K562 (cell line): ENCODE measurements around the gene UTP25. TPM values are rescaled to one million over a fixed set of nuclear protein-coding genes. Genes with fewer than 3 reads are reported as not detected.

Source experiments
- ATAC-seq: fragments of 200-7000 bp; cut with Tn5 transposase; 3 replicates; pipeline ENCODE4 v1.9.1; 2020; ENCODE audit warnings: moderate library complexity
- BruUV-seq: library from RNA; stranded (reverse); fragments of 400-500 nt; replicated peaks from 2 replicates; lab custom pipeline; 2021; lab: Mats Ljungman, UMichigan
- CTCF ChIA-PET: fragments of 300-600 bp; formaldehyde crosslinking; extraction: SDS; loops from one replicate; lab custom pipeline; 2021; ENCODE audit warnings: low intra/inter-chr PET ratio; lab: Yijun Ruan, JAX
- POLR2A ChIA-PET: fragments of 300-600, 350-650 bp; sonication (Branson Sonifier 250); formaldehyde crosslinking; extraction: SDS; loops from one replicate; lab custom pipeline; 2021; ENCODE audit warnings: antibody characterized with exemption, inconsistent platforms; lab: Yijun Ruan, JAX
- DNase-seq, 4 experiments: peaks; one replicate each; pipeline versions ENCODE4 v3.0.0 to v3.0.0-alpha.2; 2011 to 2018; ENCODE audit warnings: low spot score in 3 of 4, mixed read lengths in 3 of 4; ENCODE audit errors: extremely low read depth in 1 of 4
- FAIRE-seq: peaks from 2 replicates; lab custom pipeline; 2011; peaks lifted over from hg19 to GRCh38; lab: Jason Lieb, UNC
- H2AFZ ChIP-seq: 2 replicates; pipeline ENCODE4 v1.6.0; 2011; ENCODE audit warnings: low read depth, low read length, control low read depth, inconsistent platforms
- H3K27ac ChIP-seq: fragments of 200-600 bp; 3 replicates; pipeline ENCODE4 v1.8.0; 2011; ENCODE audit warnings: low read depth, mild to moderate bottlenecking, control low read depth, inconsistent platforms, low read length, moderate library complexity, mixed read lengths; ENCODE audit errors: extremely low read depth
- H3K27me3 ChIP-seq, 2 experiments: fragments of 300-600 bp in 1 of 2; 2 replicates in 1 of 2; 3 replicates in 1 of 2; pipeline versions ENCODE4 v1.6.0 to v1.8.0; 2011; ENCODE audit warnings: inconsistent platforms in 2 of 2, low read length in 2 of 2, mild to moderate bottlenecking in 1 of 2, mixed read lengths in 1 of 2, moderate library complexity in 1 of 2; ENCODE audit not compliant: control insufficient read depth in 2 of 2, insufficient read depth in 2 of 2
- H3K36me3 ChIP-seq: fragments of 300-600 bp; 3 replicates; pipeline ENCODE4 v1.8.0; 2011; ENCODE audit warnings: mild to moderate bottlenecking, low read length, inconsistent platforms; ENCODE audit not compliant: control insufficient read depth, insufficient read depth
- H3K4me1 ChIP-seq, 2 experiments: fragments of 200-600 bp in 1 of 2; replicated peaks in 1 of 2; 2 replicates in 1 of 2; 3 replicates in 1 of 2; pipeline versions ENCODE4 v1.5.1 to v1.8.0; 2011; ENCODE audit warnings: inconsistent platforms in 2 of 2, low read length in 2 of 2, mild to moderate bottlenecking in 1 of 2, mixed read lengths in 1 of 2, moderate library complexity in 1 of 2; ENCODE audit not compliant: control insufficient read depth in 2 of 2, insufficient read depth in 2 of 2
- H3K4me2 ChIP-seq: 2 replicates; pipeline ENCODE4 v1.6.1; 2011; ENCODE audit warnings: low read length, control low read depth, inconsistent platforms, mixed read lengths; ENCODE audit not compliant: insufficient read depth
- H3K4me3 ChIP-seq: fragments of 200-600 bp; sonication (generic), shearing (Covaris generic); 2 replicates; pipeline ENCODE4 v1.5.1; 2016; ENCODE audit warnings: control low read depth, inconsistent platforms
- H3K79me2 ChIP-seq: fragments of 200-600 bp; 3 replicates; pipeline ENCODE4 v1.8.0; 2011; ENCODE audit warnings: low read length, inconsistent platforms; ENCODE audit not compliant: control insufficient read depth, insufficient read depth
- H3K9ac ChIP-seq, 2 experiments: 2 replicates each; pipeline versions ENCODE4 v1.6.0 to v1.6.1; 2011; ENCODE audit warnings: low read depth in 2 of 2, low read length in 2 of 2, control low read depth in 1 of 2, inconsistent platforms in 1 of 2, mild to moderate bottlenecking in 1 of 2, mixed read lengths in 1 of 2; ENCODE audit not compliant: insufficient read depth in 1 of 2
- H3K9me1 ChIP-seq: one replicate; pipeline ENCODE4 v1.6.0; 2011; ENCODE audit warnings: inconsistent platforms, mild to moderate bottlenecking, low read length, moderate library complexity; ENCODE audit not compliant: control insufficient read depth, insufficient read depth
- H3K9me3 ChIP-seq: replicated peaks from 2 replicates; pipeline ENCODE4 v1.5.1; 2011; ENCODE audit warnings: low read depth, low read length, inconsistent platforms; ENCODE audit not compliant: control insufficient read depth, insufficient read depth
- H4K20me1 ChIP-seq: replicated peaks from 2 replicates; pipeline ENCODE4 v1.6.1; 2011; ENCODE audit warnings: low read length, inconsistent platforms, mixed read lengths; ENCODE audit not compliant: control insufficient read depth, insufficient read depth
- NCOA1 ChIP-seq: fragments of 450-650 bp; IDR thresholded peaks from 2 replicates; pipeline ENCODE4 v1.6.1; 2016; ENCODE audit warnings: low read depth
- NKRF ChIP-seq: fragments of 450-650 bp; IDR thresholded peaks from 2 replicates; pipeline ENCODE4 v1.6.1; 2016; ENCODE audit warnings: borderline replicate concordance
- STAG1 ChIP-seq: sonication (generic); formaldehyde crosslinking; IDR thresholded peaks from 2 replicates; pipeline ENCODE4 v1.5.0; 2020; ENCODE audit warnings: missing genetic modification reagents, borderline replicate concordance
- TFE3 ChIP-seq: fragments of 450-650 bp; formaldehyde crosslinking; IDR thresholded peaks from 2 replicates; pipeline ENCODE4 v1.4.0; 2020; ENCODE audit warnings: mild to moderate bottlenecking, mixed read lengths
- WHSC1 ChIP-seq: IDR thresholded peaks from one replicate; pipeline ENCODE4 v1.6.1; 2012; ENCODE audit warnings: low read length, control low read depth, inconsistent platforms
- ZNF212 ChIP-seq: fragments of 450-650 bp; formaldehyde crosslinking; IDR thresholded peaks from 2 replicates; pipeline ENCODE4 v1.4.0; 2020; ENCODE audit warnings: mild to moderate bottlenecking
- ZZZ3 ChIP-seq: fragments of 450-650 bp; IDR thresholded peaks from 2 replicates; pipeline ENCODE4 v1.6.1; 2016; ENCODE audit warnings: antibody characterized with exemption, mild to moderate bottlenecking, moderate library complexity
- WGBS: fragments of 100-300 bp; shearing (Covaris generic); methylation state at CpG from one replicate; pipeline ENCODE4 v1.1.6; 2016; ENCODE audit warnings: low coverage, mixed read lengths; ENCODE audit not compliant: insufficient coverage; ENCODE audit errors: missing lambda C conversion rate; 5-methylcytosine and 5-hydroxymethylcytosine counted together
- in situ Hi-C: fragments of 300-500 bp; cut with MboI; formaldehyde crosslinking; loops from 4 replicates; pipeline ENCODE4 v1.15.0; 2018; ENCODE audit warnings: inconsistent platforms, mixed read lengths
- intact Hi-C: fragments of 100-400 bp; cut with micrococcal nuclease; formaldehyde crosslinking; loops from 2 replicates; pipeline ENCODE4 v1.14.2; 2022
- polyA plus RNA-seq, 8 experiments: library from polyadenylated mRNA; depleted of rRNA in 4 of 8; stranded (reverse) in 5 of 8; unstranded in 3 of 8; fragments of >200 nt; fragmentation: Nextera tagmentation in 2 of 8; fragmentation: Illumina TruSeq in 1 of 8; extraction: Ambion mirVana in 2 of 8; extraction: Trizol in 1 of 8; gene quantifications; 2 replicates each; pipeline versions ENCODE4 v1.2.1 to v1.2.3, GENCODE V29; 2011 to 2014; ENCODE audit warnings: inconsistent platforms in 1 of 8, missing spikeins in 1 of 8
- total RNA-seq, 7 experiments: library from RNA; depleted of rRNA in 6 of 7; stranded (reverse); fragments of >200 nt in 6 of 7; fragmentation: Illumina TruSeq in 2 of 7; extraction: Trizol in 2 of 7; gene quantifications; 2 replicates each; pipeline versions ENCODE4 v1.2.1 to v1.2.3, GENCODE V29; 2011 to 2021; ENCODE audit warnings: low replicate concordance in 1 of 7
- TF ChIP-seq, protein P1 (sequence below): fragments of 250-450 bp; sonication (Bioruptor Pico); IDR thresholded peaks from 2 replicates; pipeline ENCODE4 v1.8.0; 2022; ENCODE audit warnings: moderate library complexity, mild to moderate bottlenecking, inconsistent platforms

The UTP25 gene
- total and polyA plus RNA-seq, 9 of the 15 experiments (the other 6 are each of a cell fraction or from before 2014, with no cell fraction given): 5.7 to 17.6 (median 12.0) TPM

DNA sequence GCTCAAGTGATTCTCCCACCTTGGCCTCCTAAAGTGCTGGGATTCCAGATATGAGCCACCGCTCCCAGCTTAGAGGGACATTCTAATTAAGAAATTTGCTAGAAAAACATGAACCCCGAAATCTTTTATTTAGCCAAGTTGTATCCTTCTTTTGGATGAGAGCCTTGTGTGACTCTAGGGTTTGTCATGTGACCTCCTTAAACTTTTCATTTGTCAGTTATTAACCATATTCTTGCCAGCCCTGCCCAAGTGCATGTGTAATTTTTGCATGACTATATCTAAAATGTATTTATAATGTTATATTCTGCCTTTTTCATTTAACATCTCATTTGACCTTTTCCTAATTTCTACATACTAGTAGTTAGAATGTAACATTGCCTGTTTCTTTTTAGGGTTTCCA, 1.9 kb downstream of the UTP25 start:
- no peaks in the 10 kb centered on the region for H3K9me3 ChIP-seq
- H3K79me2 ChIP-seq: peaks cover 28% of the 10 kb centered on the region
- 93% methylated on average over 2 of the region's 2 CpGs for WGBS
- H3K27me3 ChIP-seq: no peaks in the 10 kb centered on the region
- no TSS peak for BruUV-seq
- H2AFZ ChIP-seq: no peak overlapping the region
- no peak overlapping the region for H3K4me2 ChIP-seq
- FAIRE-seq (no peak), DNase-seq (no peak), ATAC-seq (no peak)
- ChIA-PET CTCF (no interaction called here), POLR2A (no interaction called here)
- no peak overlapping the region for H3K27ac ChIP-seq
- TF ChIP-seq TFE3 (CRISPR knock-in tag): peak; percentile 82
- no peak for TF ChIP-seq STAG1 (CRISPR knock-in tag)
- TF ChIP-seq ZZZ3: no peak
- no peak for TF ChIP-seq ZNF212 (CRISPR knock-in tag)
- no peak for TF ChIP-seq WHSC1
- no peak for TF ChIP-seq NKRF
- TF ChIP-seq, protein P1, sequence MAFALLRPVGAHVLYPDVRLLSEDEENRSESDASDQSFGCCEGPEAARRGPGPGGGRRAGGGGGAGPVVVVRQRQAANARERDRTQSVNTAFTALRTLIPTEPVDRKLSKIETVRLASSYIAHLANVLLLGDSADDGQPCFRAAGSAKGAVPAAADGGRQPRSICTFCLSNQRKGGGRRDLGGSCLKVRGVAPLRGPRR: no peak
- TF ChIP-seq NCOA1: no peak
- no peak overlapping the region for H3K4me3 ChIP-seq
- intact Hi-C loops (no loop called here), in situ Hi-C loops (no loop called here)
- no peak overlapping the region for H3K9ac ChIP-seq
- H3K4me1 ChIP-seq: peaks cover 3 to 17% of the 10 kb centered on the region in 2 experiments; a peak in 4 of 5 replicates
- no peaks in the 10 kb centered on the region for H4K20me1 ChIP-seq
- peaks cover 2% of the 10 kb centered on the region for H3K9me1 ChIP-seq
- peaks cover 49% of the 10 kb centered on the region for H3K36me3 ChIP-seq
